K562 (cell line): ENCODE measurements around the gene ENDOV.

ENCODE experiments used
- CTCF ChIP-seq, 3 experiments: IDR thresholded peaks in 2 of 3; conservative IDR thresholded peaks in 1 of 3; 2 replicates each; pipeline ENCODE4 v1.5.1; 2011 to 2012; ENCODE audit warnings: low read length in 3 of 3, mild to moderate bottlenecking in 3 of 3, control low read depth in 2 of 3, improper control_type of control experiment in 1 of 3, inconsistent platforms in 1 of 3, low read depth in 1 of 3, mixed read lengths in 1 of 3, moderate library complexity in 1 of 3; ENCODE audit not compliant: insufficient read depth in 2 of 3
- CXXC5 ChIP-seq: fragments of 250-450 bp; sonication (Bioruptor Pico); IDR thresholded peaks from 2 replicates; pipeline ENCODE4 v1.8.0; 2022; ENCODE audit warnings: inconsistent platforms, mild to moderate bottlenecking, moderate library complexity
- FOXK1 ChIP-seq: sonication (generic); formaldehyde crosslinking; IDR thresholded peaks from 2 replicates; pipeline ENCODE4 v1.8.0; 2022; ENCODE audit warnings: missing genetic modification reagents, mild to moderate bottlenecking, borderline replicate concordance
- KAT8 ChIP-seq: fragments of 450-650 bp; IDR thresholded peaks from 2 replicates; pipeline ENCODE4 v1.6.1; 2016; ENCODE audit warnings: low read depth, mild to moderate bottlenecking
- NR2C2 ChIP-seq, 2 experiments: fragments of 200-800 bp in 1 of 2; sonication (Bioruptor generic) in 1 of 2; sonication (generic) in 1 of 2; formaldehyde crosslinking in 1 of 2; IDR thresholded peaks; 2 replicates each; pipeline versions ENCODE4 v1.6.1 to v1.8.0; 2016 to 2022; ENCODE audit warnings: mild to moderate bottlenecking in 1 of 2, missing compliant biosample characterization in 1 of 2, missing genetic modification characterization in 1 of 2, missing genetic modification reagents in 1 of 2
- SLC30A9 ChIP-seq: fragments of 250-450 bp; sonication (Bioruptor Pico); IDR thresholded peaks from 2 replicates; pipeline ENCODE4 v1.8.0; 2022; ENCODE audit warnings: mild to moderate bottlenecking, moderate library complexity
- TAF1 ChIP-seq: IDR thresholded peaks from 2 replicates; pipeline ENCODE4 v1.6.1; 2011; ENCODE audit warnings: mild to moderate bottlenecking, low read length, moderate library complexity; ENCODE audit not compliant: insufficient read depth, control insufficient read depth, severe bottlenecking; ENCODE audit errors: extremely low read depth
- ZFP1 ChIP-seq: fragments of 450-650 bp; formaldehyde crosslinking; IDR thresholded peaks from 2 replicates; pipeline ENCODE4 v1.4.0; 2020; ENCODE audit warnings: mild to moderate bottlenecking, mixed read lengths
- ZNF395 ChIP-seq: fragments of 200-800 bp; sonication (Bioruptor generic); IDR thresholded peaks from 2 replicates; pipeline ENCODE4 v1.6.1; 2017; ENCODE audit warnings: missing genetic modification characterization, missing compliant biosample characterization
- ZNF449 ChIP-seq: fragments of 250-450 bp; sonication (Bioruptor Pico); IDR thresholded peaks from 2 replicates; pipeline ENCODE4 v1.8.0; 2022; ENCODE audit warnings: moderate library complexity, mild to moderate bottlenecking, inconsistent platforms
- ZNF830 ChIP-seq: fragments of 250-450 bp; sonication (Bioruptor Pico); IDR thresholded peaks from 2 replicates; pipeline ENCODE4 v1.5.0; 2021; ENCODE audit warnings: mild to moderate bottlenecking
- TF ChIP-seq, protein P1 (sequence below), 2 experiments: IDR thresholded peaks in 1 of 2; conservative IDR thresholded peaks in 1 of 2; 2 replicates each; pipeline ENCODE4 v1.6.1; 2016; ENCODE audit warnings: low read depth in 2 of 2, mild to moderate bottlenecking in 1 of 2, missing compliant biosample characterization in 1 of 2, missing genetic modification characterization in 1 of 2, moderate library complexity in 1 of 2
- TF ChIP-seq, protein P2 (sequence below): sonication (generic); formaldehyde crosslinking; IDR thresholded peaks from 2 replicates; pipeline ENCODE4 v1.5.0; 2020; ENCODE audit warnings: missing genetic modification reagents
- TF ChIP-seq, protein P3 (sequence below): sonication (generic); formaldehyde crosslinking; IDR thresholded peaks from 2 replicates; pipeline ENCODE4 v1.8.0; 2022; ENCODE audit warnings: mild to moderate bottlenecking, missing genetic modification reagents

DNA sequence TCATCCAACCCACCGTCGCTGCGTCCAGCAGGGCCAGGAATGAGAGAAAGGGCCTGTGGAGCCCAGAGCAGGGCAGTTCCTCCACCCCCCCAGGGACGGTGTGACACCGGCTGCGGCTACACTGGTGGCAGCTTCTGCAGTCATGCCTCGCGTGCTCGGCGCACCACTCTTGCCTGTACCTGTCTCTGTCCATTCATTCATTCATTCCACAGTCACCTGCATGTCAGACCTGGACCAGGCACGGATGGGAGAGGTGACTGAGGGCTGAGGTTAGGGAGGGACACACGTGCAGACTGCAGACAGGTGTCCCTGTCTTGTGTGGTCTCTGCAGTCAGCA is 27.3 kb downstream of the ENDOV start:
- no peak for TF ChIP-seq ZNF395
- TF ChIP-seq, protein P1, sequence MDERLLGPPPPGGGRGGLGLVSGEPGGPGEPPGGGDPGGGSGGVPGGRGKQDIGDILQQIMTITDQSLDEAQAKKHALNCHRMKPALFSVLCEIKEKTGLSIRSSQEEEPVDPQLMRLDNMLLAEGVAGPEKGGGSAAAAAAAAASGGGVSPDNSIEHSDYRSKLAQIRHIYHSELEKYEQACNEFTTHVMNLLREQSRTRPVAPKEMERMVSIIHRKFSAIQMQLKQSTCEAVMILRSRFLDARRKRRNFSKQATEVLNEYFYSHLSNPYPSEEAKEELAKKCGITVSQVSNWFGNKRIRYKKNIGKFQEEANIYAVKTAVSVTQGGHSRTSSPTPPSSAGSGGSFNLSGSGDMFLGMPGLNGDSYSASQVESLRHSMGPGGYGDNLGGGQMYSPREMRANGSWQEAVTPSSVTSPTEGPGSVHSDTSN (CRISPR knock-in tag; IDR thresholded peaks at IDR 0.05; ENCODE audit: low read depth), result no peak
- TF ChIP-seq, protein P1 (tag; conservative IDR thresholded peaks at IDR 0.05; ENCODE audit: low read depth), result no peak
- TF ChIP-seq, protein P2, sequence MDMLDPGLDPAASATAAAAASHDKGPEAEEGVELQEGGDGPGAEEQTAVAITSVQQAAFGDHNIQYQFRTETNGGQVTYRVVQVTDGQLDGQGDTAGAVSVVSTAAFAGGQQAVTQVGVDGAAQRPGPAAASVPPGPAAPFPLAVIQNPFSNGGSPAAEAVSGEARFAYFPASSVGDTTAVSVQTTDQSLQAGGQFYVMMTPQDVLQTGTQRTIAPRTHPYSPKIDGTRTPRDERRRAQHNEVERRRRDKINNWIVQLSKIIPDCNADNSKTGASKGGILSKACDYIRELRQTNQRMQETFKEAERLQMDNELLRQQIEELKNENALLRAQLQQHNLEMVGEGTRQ (CRISPR knock-in tag), result no peak
- TF ChIP-seq NR2C2 (CRISPR knock-in tag; IDR thresholded peaks at IDR 0.05), result no peak
- no peak for TF ChIP-seq NR2C2 (tag; IDR thresholded peaks at IDR 0.05)
- no peak for TF ChIP-seq ZNF830 (CRISPR knock-in tag)
- TF ChIP-seq, protein P3, sequence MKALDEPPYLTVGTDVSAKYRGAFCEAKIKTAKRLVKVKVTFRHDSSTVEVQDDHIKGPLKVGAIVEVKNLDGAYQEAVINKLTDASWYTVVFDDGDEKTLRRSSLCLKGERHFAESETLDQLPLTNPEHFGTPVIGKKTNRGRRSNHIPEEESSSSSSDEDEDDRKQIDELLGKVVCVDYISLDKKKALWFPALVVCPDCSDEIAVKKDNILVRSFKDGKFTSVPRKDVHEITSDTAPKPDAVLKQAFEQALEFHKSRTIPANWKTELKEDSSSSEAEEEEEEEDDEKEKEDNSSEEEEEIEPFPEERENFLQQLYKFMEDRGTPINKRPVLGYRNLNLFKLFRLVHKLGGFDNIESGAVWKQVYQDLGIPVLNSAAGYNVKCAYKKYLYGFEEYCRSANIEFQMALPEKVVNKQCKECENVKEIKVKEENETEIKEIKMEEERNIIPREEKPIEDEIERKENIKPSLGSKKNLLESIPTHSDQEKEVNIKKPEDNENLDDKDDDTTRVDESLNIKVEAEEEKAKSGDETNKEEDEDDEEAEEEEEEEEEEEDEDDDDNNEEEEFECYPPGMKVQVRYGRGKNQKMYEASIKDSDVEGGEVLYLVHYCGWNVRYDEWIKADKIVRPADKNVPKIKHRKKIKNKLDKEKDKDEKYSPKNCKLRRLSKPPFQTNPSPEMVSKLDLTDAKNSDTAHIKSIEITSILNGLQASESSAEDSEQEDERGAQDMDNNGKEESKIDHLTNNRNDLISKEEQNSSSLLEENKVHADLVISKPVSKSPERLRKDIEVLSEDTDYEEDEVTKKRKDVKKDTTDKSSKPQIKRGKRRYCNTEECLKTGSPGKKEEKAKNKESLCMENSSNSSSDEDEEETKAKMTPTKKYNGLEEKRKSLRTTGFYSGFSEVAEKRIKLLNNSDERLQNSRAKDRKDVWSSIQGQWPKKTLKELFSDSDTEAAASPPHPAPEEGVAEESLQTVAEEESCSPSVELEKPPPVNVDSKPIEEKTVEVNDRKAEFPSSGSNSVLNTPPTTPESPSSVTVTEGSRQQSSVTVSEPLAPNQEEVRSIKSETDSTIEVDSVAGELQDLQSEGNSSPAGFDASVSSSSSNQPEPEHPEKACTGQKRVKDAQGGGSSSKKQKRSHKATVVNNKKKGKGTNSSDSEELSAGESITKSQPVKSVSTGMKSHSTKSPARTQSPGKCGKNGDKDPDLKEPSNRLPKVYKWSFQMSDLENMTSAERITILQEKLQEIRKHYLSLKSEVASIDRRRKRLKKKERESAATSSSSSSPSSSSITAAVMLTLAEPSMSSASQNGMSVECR (CRISPR knock-in tag), result no peak
- TF ChIP-seq TAF1, result no peak
- TF ChIP-seq ZNF449 (CRISPR knock-in tag), result no peak
- no peak for TF ChIP-seq CXXC5 (CRISPR knock-in tag)
- TF ChIP-seq ZFP1 (CRISPR knock-in tag), result no peak
- no peak for TF ChIP-seq CTCF (IDR thresholded peaks at IDR 0.05 in 2 of 3, conservative IDR thresholded peaks at IDR 0.05 in 1 of 3; ENCODE audit: insufficient read depth in 2 of 3, low read depth in 1 of 3, low read length in 3 of 3)
- TF ChIP-seq KAT8, result no peak
- no peak for TF ChIP-seq SLC30A9 (CRISPR knock-in tag)
- no peak for TF ChIP-seq FOXK1
